CD4-positive, alpha-beta T cell treated with Interleukin-17A for 4 hours (primary cell): ENCODE results near the gene GUSB.
"Not testable (repeated sequence)": the region's sequence is repeated elsewhere in the genome, so short reads cannot be mapped to it uniquely, and the experiment has no call there.

ENCODE experiments used
- DNase-seq: peaks from one replicate; pipeline ENCODE4 v3.0.0-alpha.2; 2020; ENCODE audit warnings: mixed read lengths

GUSB gene

DNA sequence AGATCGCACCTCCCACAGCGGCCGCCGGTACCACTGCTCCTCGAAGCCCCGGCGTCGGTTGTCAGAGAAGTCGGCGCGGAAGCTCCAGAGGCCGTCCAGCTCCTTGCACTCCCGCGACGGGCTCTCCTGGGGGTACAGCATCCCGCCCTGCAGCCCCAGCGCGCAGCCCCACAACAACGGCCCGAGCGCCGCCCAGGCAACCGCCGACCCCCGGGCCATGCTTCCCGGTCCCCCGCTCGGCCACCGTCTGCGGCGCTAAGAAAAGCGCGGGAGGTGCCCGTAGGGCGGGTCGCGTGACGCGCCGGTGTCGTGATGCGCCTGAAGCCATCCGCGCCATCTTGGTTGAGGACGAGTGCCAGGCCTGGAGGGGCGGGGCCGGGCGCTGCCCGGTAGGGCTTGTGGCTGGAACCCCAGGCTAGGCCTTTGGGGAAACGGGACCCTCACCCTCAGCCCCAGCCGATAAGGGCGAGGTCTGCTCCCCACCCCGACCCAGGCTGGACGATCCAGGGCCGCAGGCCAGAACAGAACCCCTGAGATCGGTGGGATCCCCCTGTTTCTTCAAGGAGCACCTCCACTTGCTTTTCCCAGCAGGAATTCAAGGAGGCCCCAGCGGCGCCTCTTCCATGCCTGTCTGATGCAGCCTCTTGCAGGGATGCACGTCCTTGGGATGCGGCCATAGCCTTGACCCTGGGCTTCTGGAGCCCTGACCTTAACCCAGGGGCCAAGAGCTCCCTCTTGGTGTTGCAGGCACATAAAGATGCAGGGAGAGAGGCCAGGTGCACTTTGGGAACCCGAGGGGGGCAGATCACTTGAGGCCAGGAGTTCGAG lies at the start of gene GUSB:
GUSB (minus strand) TSS at position 249 of the 828 bp plus-strand sequence; CDS start at position 219, 30 bp downstream.
- peak; percentile 93 for DNase-seq

- not testable (repeated sequence) for DNase-seq
Observed at GRCh38 chr7:66028342-66028741, 46.3 kb upstream of the GUSB start.

DNA sequence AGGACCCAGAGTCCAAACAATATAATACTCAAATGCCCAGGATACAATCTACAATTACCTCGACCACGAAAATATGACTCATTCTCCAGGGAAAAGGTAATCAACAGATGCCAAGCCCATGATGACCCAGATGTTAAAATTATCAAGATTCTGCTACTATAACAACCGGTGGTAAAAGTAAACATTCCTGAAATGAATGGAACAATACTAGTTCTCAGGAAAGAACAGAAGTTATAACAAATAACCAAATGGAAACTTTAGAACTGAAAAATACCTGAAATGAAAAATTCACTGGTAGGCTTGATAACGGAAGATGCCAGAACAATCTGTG lies 34.1 kb upstream of the GUSB start:
- no peak for DNase-seq

DNA sequence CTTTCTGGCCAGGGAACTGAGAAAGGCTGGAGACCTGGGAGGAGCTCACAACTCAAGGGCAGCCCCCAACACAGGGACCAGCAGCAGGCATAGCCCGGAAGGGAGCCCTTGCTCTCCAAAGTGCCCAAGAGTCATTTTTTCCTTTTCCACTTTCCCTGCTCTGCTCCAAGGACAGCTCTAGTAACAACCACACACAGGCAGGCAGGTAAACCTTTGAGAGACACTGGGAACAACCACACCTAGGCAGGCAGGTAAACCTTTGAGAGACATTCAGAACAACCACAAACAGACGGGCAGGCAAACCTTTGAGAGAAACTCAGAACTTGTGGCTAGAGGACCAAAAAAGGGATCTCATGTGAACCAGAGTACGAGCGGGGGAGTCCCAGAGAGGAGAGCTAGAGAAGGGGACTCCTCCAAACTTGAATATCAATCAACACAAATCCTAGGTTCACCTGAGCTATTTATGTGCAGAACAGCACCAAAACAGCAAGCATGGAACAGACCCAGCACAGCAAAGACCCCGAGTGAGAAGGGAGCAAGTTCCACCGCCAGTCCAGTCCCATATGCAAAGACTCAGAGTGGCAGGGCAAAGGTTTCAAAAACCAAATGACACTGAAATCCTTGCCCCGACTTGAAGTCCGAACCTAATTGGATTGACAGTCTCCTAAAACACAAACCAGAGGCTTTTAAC lies 33.6 kb upstream of the GUSB start:
- no peak for DNase-seq

- DNase-seq = no peak
Observed at GRCh38 chr7:66013938-66014337, 31.9 kb upstream of the GUSB start.

DNA sequence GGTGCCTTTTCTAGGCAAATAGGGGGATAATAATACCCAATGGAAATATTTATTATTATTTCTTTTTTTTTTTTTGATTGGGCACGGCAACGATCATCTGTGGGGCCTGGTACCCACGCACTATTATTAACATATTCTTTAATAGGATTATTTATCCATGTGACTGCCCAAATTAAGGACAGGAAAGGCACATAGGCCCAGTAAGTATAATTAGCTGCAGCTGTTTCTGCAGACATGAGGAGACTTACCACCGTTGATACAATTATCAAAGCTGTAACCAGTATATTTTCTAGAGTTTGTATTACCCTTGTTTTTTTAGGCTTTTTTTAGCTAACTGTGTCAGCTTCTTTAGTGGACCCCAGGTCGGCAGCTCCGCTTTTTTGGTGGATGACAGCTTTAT lies 25.2 kb upstream of the GUSB start:
- no peak for DNase-seq

DNA sequence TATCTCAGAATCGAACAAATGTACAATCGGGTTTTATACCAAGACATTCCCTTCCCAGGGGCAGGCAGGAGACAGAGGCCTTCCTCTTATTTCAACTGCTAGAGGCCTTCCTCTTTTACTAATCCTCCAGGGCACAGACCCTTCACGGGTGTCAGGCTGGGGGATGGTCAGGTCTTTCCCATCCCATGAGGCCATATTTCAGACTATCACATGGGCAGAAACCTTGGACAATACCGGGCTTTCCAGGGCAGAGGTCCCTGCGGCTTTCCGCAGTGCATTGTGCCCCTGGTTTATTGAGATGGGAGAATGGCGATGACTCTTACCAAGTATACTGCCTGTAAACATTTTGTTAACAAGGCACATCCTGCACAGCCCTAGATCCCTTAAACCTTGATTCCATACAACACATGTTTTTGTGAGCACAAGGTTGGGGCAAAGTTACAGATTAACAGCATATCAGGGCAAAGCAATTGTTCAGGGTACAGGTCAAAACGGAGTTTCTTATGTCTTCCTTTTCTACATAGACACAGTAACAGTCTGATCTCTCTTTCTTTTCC lies 23.2 kb upstream of the GUSB start:
- DNase-seq = not testable (repeated sequence)

GRCh38 chr7:66000823-66001417 lies 18.9 kb upstream of the GUSB start:
- not testable (repeated sequence) for DNase-seq

GRCh38 chr7:65994984-65995383 lies 13.0 kb upstream of the GUSB start:
- DNase-seq = not testable (repeated sequence)

DNA sequence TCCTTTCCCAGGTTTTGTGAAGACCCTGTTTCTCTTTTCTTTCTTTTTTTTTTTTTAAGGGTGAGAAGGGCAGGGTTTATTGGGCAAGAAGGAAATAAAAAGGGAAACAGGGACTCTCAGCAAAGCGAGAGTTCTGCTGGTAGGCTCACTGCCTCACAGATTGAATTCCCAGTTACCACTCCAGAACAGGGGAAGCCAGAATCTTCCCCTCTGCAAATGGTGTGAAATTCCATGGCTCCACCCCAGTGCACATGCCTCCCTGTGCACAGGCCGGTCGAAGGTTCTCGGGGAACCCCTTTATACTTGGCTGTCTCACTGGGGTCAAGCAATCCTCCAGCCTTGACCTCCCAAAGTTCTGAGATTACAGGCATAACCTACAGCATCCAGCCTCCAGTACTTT lies 10.5 kb upstream of the GUSB start:
- no peak for DNase-seq

GRCh38 chr7:65991829-65992228 lies 9.8 kb upstream of the GUSB start:
- DNase-seq = not testable (repeated sequence)

GRCh38 chr7:65989694-65990080 lies 7.7 kb upstream of the GUSB start:
- DNase-seq = no peak

DNA sequence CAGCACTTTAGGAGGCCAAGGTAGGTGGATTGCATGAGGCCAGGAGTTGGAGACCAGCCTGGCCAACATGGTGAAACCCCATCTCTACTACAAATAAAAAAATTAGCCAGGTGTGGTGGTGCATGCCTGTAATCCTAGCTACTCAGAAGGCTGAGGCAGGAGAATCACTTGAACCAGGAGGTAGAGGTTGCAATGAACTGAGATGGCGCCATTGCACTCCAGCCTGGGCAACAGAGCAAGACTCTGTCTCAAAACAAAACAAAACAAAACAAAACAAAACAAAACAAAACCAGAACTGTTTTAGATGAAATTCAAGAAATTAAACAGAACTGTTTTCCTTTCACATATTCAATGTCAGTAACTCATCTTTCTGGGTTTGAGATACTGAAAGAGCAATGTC lies 6.5 kb upstream of the GUSB start:
- not testable (repeated sequence) for DNase-seq

GRCh38 chr7:65988084-65988483 lies 6.1 kb upstream of the GUSB start:
- no peak for DNase-seq

DNA sequence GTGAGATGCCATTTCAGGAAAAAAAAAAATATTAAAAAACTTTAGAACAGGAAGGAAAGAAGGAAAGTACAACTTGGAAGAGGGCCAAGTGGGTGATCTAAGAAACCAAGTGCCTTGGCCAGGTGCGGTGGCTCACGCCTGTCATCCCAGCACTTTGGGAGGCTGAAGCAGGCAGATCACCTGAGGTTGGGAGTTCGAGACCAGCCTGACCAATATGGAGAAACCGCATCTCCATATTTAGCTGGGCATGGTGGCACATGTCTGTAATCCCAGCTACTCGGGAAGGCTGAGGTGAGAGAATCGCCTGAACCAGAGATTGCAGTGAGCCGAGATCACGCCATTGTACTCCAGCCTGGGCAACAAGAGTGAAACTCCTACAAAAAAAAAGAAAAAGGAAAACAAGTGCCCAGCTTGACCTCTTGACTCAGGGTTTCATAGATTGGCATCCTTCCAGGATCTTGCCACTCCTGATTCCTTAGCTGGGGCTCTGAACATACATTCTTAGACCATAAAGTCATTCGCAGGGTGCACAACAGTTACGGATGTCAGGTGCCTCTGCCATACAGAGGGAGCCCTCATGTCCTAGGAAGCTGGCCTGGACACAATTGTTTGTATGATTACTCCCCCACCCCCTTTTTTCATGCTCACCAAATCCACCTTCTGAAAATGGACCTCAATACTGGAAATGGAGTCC lies 2.1 kb upstream of the GUSB start:
- DNase-seq = no peak

DNA sequence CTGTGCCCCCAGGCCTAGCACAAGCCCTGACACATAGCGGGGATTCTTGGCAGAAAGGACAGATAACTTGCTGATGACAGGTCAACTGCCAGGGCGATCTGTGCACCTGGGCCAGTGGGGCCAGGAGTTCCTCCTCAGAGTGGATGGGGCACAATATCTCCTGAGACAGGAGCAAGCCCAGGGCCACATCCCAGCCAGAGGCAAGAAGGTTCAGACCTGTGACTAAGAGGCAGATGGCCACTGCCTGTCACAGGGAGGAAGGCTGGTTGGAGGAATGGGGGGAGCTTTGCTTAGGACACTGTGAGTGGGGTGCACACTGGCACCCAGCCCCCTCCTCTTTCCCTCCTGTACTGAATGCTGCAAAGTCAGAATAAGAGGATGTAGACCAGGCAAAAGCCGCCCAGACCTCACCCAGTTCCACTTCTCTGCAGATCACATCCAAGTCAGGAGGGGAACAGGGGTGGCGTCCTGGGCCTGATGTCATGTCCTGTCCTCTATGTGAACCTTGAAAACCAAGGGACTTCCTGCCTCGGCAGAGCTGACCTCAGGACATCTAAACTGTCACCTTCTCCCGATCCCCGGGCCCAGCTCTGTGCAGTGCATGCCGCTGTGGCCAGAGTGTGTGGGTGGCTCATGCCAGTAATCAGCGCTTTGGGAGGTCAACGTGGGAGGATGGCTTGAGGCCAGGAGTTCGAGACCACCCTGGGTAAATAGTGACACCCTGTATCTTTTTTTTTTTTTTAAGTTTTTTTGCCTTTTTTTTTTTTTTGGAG lies 1.3 kb downstream of the GUSB start:
- DNase-seq = peak; percentile 35

GRCh38 chr7:65979583-65980477 lies 2.2 kb downstream of the GUSB start:
- DNase-seq = no peak

DNA sequence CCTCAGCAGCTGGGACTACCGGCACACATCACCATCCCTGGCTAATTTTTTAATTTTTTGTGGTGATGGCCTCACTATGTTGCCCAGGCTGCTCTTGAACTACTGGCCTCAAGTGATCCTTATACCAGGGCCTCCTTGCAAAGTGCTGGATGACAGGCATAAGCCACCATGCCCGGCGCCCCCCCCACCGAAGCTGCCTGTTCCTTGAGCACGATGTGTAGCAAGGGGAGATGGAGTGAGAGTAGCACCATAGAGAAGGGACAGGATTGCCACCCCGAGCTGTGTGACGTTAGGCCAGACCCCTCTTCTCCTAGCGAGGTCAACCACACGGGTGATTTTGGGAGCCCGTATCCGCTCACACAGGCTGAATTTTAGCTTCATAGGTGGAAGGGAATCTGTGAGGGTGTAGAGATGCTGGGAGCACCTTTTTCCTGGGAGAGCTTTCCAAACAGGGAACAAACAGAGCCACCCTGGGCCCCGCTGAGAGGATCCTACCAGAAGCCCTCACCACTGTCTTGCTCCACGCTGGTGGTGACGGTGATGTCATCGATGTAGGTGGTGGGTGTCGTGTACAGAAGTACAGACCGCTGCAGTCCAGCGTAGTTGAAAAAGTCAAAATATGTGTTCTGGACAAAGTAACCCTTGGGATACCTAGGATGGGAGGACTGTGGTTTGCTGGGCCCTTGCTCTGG lies 3.0 kb downstream of the GUSB start:
- DNase-seq = no peak

- DNase-seq = no peak
Observed at GRCh38 chr7:65976659-65977196, 5.3 kb downstream of the GUSB start.

GRCh38 chr7:65975814-65976445 lies 6.1 kb downstream of the GUSB start:
- no peak for DNase-seq
